ENCODE results near the gene C1QL3.
A peak's percentile ranks its signal among the peaks of the same experiment; 100 is the strongest.

DNA sequence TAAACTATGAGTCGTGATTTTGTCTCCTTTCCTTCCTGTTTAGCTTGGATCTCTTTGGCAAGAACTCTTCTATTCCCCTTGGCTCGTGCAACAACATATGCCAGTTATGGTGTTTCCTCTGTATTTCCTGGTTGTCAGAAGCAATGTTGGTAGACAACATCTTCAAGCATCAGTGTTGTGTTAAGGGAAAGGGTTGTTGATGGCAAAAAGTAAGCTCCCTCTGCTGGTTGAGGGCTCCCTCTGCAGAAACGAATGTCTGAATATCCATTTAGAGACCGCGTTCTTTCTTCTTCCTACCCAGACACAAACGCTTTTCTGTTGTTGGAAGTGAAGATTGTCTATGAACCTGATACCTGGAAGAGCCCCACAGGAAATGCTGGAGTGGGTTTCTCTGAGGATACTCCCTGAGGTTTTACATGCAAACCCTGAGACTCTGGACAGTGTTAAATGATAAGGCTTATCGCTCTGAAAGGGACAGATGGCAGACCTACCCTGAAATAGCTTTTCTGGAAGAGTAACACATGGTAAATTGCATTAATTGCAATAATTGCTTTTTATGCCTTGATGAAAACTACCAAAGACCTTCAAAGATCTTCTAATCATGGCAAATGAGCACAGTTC, 23.5 kb upstream of the C1QL3 start:
- TF ChIP-seq, protein P1, sequence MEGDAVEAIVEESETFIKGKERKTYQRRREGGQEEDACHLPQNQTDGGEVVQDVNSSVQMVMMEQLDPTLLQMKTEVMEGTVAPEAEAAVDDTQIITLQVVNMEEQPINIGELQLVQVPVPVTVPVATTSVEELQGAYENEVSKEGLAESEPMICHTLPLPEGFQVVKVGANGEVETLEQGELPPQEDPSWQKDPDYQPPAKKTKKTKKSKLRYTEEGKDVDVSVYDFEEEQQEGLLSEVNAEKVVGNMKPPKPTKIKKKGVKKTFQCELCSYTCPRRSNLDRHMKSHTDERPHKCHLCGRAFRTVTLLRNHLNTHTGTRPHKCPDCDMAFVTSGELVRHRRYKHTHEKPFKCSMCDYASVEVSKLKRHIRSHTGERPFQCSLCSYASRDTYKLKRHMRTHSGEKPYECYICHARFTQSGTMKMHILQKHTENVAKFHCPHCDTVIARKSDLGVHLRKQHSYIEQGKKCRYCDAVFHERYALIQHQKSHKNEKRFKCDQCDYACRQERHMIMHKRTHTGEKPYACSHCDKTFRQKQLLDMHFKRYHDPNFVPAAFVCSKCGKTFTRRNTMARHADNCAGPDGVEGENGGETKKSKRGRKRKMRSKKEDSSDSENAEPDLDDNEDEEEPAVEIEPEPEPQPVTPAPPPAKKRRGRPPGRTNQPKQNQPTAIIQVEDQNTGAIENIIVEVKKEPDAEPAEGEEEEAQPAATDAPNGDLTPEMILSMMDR (conservative IDR thresholded peaks at IDR 0.05), result peak; percentile 82
- no peak for TF ChIP-seq ZFX (IDR thresholded peaks at IDR 0.05)
